Esophagus squamous epithelium (tissue), 5 donors: ENCODE results near the gene IPO7. TPM values are rescaled to one million over a fixed set of nuclear protein-coding genes. Genes with fewer than 3 reads are reported as not detected.

ENCODE experiments used
- DNase-seq: peaks from one replicate; lab custom pipeline; 2025; lab: John Stamatoyannopoulos, UW
- H3K27ac ChIP-seq, 4 donors: fragments of 200-600 bp; sonication (generic); one replicate each; pipeline ENCODE4 v1.5.1; 2016 to 2019; ENCODE audit warnings: mild to moderate bottlenecking in 1 of 4
- H3K27me3 ChIP-seq, 4 donors: fragments of 200-600 bp; sonication (generic); 1 replicate in 3 of 4; 2 replicates in 1 of 4; pipeline versions ENCODE4 v1.5.1 to v1.6.0; 2017 to 2021; ENCODE audit warnings: antibody characterized with exemption in 1 of 4
- H3K36me3 ChIP-seq, 3 donors: fragments of 200-600 bp; sonication (generic); one replicate each; pipeline ENCODE4 v1.5.1; 2016 to 2019
- H3K4me1 ChIP-seq, 3 donors: fragments of 200-600 bp; sonication (generic); one replicate each; pipeline ENCODE4 v1.5.1; 2017 to 2019
- H3K4me3 ChIP-seq, 4 donors: fragments of 200-600 bp; sonication (generic); 1 replicate in 3 of 4; 2 replicates in 1 of 4; pipeline ENCODE4 v1.5.1; 2016 to 2019; ENCODE audit warnings: mild to moderate bottlenecking in 2 of 4, moderate library complexity in 1 of 4
- H3K9me3 ChIP-seq, 3 donors: fragments of 200-600 bp; sonication (generic); one replicate each; pipeline ENCODE4 v1.5.1; 2016 to 2019
- POLR2A ChIP-seq, 4 donors: fragments of 450-650 bp; IDR thresholded peaks; one replicate each; pipeline ENCODE4 v1.6.1; 2017; ENCODE audit warnings: antibody characterized with exemption in 4 of 4, mild to moderate bottlenecking in 4 of 4, moderate library complexity in 3 of 4
- WGBS, 2 donors: methylation state at CpG; one replicate each; pipeline ENCODE4 v1.1.5; 2018; 5-methylcytosine and 5-hydroxymethylcytosine counted together
- intact Hi-C: fragments of 100-400 bp; cut with DNase I; formaldehyde crosslinking; loops from one replicate; pipeline ENCODE4 v1.15.0; 2022
- small RNA-seq, 4 donors: library from RNA; depleted of rRNA; stranded (forward); fragments of <200 nt; gene quantifications; one replicate each; pipeline ENCODE3, GENCODE V24; 2016
- total RNA-seq, 4 donors: library from RNA; depleted of rRNA; stranded (reverse); fragments of >200 nt; gene quantifications; one replicate each; pipeline ENCODE4 v1.1.0, GENCODE V29; 2016
- TF ChIP-seq, protein P1 (sequence below), 6 experiments: fragments of 450-650 bp in 4 of 6; fragments of 200-600 bp in 2 of 6; sonication (generic) in 2 of 6; IDR thresholded peaks; one replicate each; pipeline ENCODE4 v1.5.1; 2016 to 2019; ENCODE audit warnings: antibody characterized with exemption in 6 of 6, mild to moderate bottlenecking in 4 of 6, moderate library complexity in 4 of 6
- donor health status: DM: yes; HTN: yes; CAD: no.

IPO7 gene
- total RNA-seq, 4 donors from 2014 or later = 34.8 to 118 (median 86.8) TPM

DNA sequence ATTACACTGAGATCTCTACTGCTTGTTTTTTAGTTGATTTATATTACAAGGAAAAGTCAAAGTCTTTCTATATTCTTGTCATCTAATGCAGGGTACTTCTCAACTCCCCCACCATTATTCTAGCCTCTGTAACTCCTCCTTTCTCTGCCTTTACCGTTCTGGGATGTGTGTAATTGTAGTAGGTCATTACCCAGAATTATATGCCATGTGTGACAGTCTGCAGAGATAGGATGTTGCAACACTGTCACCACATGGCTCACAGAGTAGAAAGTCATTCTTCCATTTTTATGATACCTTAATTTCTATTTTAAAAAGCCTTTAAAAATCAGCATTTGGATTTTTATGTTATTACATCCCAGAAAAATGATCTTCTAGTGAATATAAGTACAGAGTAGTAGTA, 109.0 kb downstream of the IPO7 start:
- no peaks in the 10 kb centered on the region for H3K4me1 ChIP-seq
- H3K27me3 ChIP-seq = no peaks in the 10 kb centered on the region
- DNase-seq = no peak
- peaks cover 0 to 89% (median 16%) of the 10 kb centered on the region in 3 donors for H3K36me3 ChIP-seq
- H3K27ac ChIP-seq = no peak overlapping the region
- no peaks in the 10 kb centered on the region for H3K9me3 ChIP-seq
- H3K4me3 ChIP-seq = no peak overlapping the region
- 26 to 28% methylated on average over 1 of the region's 1 CpG for WGBS, 2 donors
- intact Hi-C loops = no loop called here
- TF ChIP-seq, protein P1, sequence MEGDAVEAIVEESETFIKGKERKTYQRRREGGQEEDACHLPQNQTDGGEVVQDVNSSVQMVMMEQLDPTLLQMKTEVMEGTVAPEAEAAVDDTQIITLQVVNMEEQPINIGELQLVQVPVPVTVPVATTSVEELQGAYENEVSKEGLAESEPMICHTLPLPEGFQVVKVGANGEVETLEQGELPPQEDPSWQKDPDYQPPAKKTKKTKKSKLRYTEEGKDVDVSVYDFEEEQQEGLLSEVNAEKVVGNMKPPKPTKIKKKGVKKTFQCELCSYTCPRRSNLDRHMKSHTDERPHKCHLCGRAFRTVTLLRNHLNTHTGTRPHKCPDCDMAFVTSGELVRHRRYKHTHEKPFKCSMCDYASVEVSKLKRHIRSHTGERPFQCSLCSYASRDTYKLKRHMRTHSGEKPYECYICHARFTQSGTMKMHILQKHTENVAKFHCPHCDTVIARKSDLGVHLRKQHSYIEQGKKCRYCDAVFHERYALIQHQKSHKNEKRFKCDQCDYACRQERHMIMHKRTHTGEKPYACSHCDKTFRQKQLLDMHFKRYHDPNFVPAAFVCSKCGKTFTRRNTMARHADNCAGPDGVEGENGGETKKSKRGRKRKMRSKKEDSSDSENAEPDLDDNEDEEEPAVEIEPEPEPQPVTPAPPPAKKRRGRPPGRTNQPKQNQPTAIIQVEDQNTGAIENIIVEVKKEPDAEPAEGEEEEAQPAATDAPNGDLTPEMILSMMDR (IDR thresholded peaks at IDR 0.05) = no peak
- TF ChIP-seq POLR2A (IDR thresholded peaks at IDR 0.05) = no peak

DNA sequence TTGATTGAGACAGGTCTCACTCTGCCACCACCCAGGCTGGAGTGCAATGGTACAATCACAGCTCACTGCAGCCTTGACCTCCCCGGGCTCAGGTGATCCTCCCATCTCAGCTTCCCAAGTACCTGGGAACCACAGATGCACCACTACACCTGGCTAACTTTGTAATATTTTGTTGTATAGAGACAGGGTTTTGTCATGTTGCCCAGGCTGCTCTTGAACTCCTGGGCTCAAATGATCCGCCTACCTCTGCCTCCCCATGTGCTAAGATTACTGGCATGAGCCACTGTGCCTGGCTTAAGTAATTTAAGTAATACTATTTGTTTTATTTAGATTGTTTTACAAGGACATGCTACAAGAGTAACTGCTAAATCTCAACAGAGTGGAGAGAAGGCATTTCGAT, 109.9 kb downstream of the IPO7 start:
- Histone ChIP-seq H3K4me3 (no peak overlapping the region), H3K27me3 (no peaks in the 10 kb centered on the region), H3K4me1 (no peaks in the 10 kb centered on the region), H3K9me3 (no peaks in the 10 kb centered on the region), H3K27ac (no peak overlapping the region), H3K36me3 (peaks cover 0 to 94% (median 16%) of the 10 kb centered on the region in 3 donors)
- no peak for DNase-seq
- WGBS, 2 donors = 87 to 97% methylated on average over 3 of the region's 3 CpGs
- no peak for TF ChIP-seq POLR2A (IDR thresholded peaks at IDR 0.05)
- TF ChIP-seq, protein P1 (IDR thresholded peaks at IDR 0.05) = no peak
- intact Hi-C loops = no loop called here

DNA sequence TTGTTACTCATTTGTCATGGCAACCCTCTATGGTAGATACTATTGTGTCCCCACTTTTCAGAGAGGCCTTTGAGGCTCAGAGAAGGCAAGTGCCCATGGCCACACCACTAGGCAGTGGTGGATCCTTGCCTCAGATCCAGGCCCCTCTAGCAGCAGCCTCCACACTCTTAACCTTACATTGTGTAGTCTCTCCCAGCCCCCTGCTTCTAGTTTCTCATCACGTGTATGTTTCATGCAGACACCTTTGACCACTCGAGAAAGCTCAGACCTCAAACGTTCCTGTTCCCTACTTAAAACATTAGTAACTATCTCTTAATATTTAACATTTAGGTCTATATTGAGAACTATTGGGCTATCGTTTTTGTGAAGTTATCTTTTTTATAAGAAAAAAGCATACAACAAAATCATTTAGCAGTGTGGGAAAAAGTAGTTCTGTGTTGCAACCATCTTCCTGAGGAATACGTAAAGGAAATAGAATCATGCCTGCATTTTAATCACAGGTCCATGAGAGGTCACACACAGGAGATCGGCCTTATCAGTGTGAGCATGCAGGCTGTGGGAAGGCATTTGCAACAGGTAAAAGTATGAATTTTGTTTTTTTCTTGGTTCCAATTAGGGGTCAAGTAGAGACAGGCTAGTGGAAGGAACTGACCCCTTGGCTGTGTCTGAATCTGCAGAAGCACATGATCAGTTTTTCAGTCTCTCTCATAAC, 111.5 kb downstream of the IPO7 start:
- H3K36me3 ChIP-seq = peaks cover 0 to 94% (median 20%) of the 10 kb centered on the region in 3 donors
- TF ChIP-seq, protein P1 (IDR thresholded peaks at IDR 0.05) = no peak
- TF ChIP-seq POLR2A (IDR thresholded peaks at IDR 0.05) = no peak
- H3K9me3 ChIP-seq = no peaks in the 10 kb centered on the region
- DNase-seq = no peak
- no peaks in the 10 kb centered on the region for H3K27me3 ChIP-seq
- 80 to 85% methylated on average over 6 of the region's 6 CpGs for WGBS, 2 donors
- H3K4me3 ChIP-seq = no peak overlapping the region
- no peak overlapping the region for H3K27ac ChIP-seq
- intact Hi-C loops = no loop called here
- no peaks in the 10 kb centered on the region for H3K4me1 ChIP-seq

Small RNA genes within 50 kb of the gene (small RNA-seq; reads per million reads assigned to genes)
- gene SNORA23 = 59.5 to 111 (median 99.8) reads per million in 4 donors

Other genes starting within 250 kb of the IPO7 start
- gene DENND5A, start 119.3 kb upstream of the IPO7 start, total RNA-seq = 10 to 100 TPM; 13.8 to 56.3 (median 23.4) TPM
- 10 to 100 TPM; 27.6 to 49.6 (median 34.9) TPM for gene TMEM41B, start 70.1 kb upstream of the IPO7 start, total RNA-seq
- gene ZNF143, start 76.4 kb downstream of the IPO7 start, total RNA-seq = 10 to 100 TPM in 3 of 4 donors, 1 to 10 TPM in 1; 9.7 to 26.1 (median 16.6) TPM
- 10 to 100 TPM; 20.1 to 38.7 (median 36.5) TPM for gene WEE1, start 189.0 kb downstream of the IPO7 start, total RNA-seq